Measurements from ENCODE around the gene FMO3. TPM values are rescaled to one million over a fixed set of nuclear protein-coding genes. Genes with fewer than 3 reads are reported as not detected.

The FMO3 gene
- total RNA-seq, 1 donor from 2014 or later, result not detected

- H3K27me3 Mint-ChIP-seq (ENCODE audit: low read depth, unreplicated experiment), result peaks cover 1% of the 10 kb centered on the region
- no peaks in the 10 kb centered on the region for H4K20me1 ChIP-seq (ENCODE audit: insufficient read depth, low read length)
- no peak overlapping the region for H3K4me2 ChIP-seq (ENCODE audit: low read length)
- H3K27me3 ChIP-seq (ENCODE audit: insufficient read depth, low read length), result no peaks in the 10 kb centered on the region
- TF ChIP-seq CTCF (IDR thresholded peaks at IDR 0.05; ENCODE audit: insufficient read depth, low read depth, low read length), result no peak
- no peak for TF ChIP-seq EZH2 (IDR thresholded peaks at IDR 0.05; ENCODE audit: insufficient read depth, low read length)
- no peak overlapping the region for H3K4me3 ChIP-seq (ENCODE audit: insufficient read depth, low read depth, low read length)
- H3K4me1 Mint-ChIP-seq (ENCODE audit: low read depth, unreplicated experiment), result no peaks in the 10 kb centered on the region
- no peak overlapping the region for H3K27ac Mint-ChIP-seq (ENCODE audit: unreplicated experiment)
- H3K9me3 ChIP-seq (ENCODE audit: insufficient read depth, low read depth, low read length), result no peaks in the 10 kb centered on the region
- no peak overlapping the region for H3K4me3 Mint-ChIP-seq (ENCODE audit: unreplicated experiment)
- H3K9me3 Mint-ChIP-seq (ENCODE audit: unreplicated experiment), result no peaks in the 10 kb centered on the region
- DNase-seq (ENCODE audit: low read depth) (no peak), FAIRE-seq (no peak)
- H3K36me3 Mint-ChIP-seq (ENCODE audit: low read depth, unreplicated experiment), result no peaks in the 10 kb centered on the region
- H3K9ac ChIP-seq (ENCODE audit: low read length), result no peak overlapping the region
- H3K36me3 ChIP-seq (ENCODE audit: insufficient read depth, low read length), result no peaks in the 10 kb centered on the region
- H3K4me1 ChIP-seq (ENCODE audit: insufficient read depth, low read length), result no peaks in the 10 kb centered on the region
- H3K27ac ChIP-seq (ENCODE audit: low read depth, low read length), result no peak overlapping the region
- no peak overlapping the region for H2AFZ ChIP-seq (ENCODE audit: low read depth, low read length)
- no peaks in the 10 kb centered on the region for H3K79me2 ChIP-seq (ENCODE audit: insufficient read depth, low read length)
These were observed 5.8 kb upstream of the FMO3 start for GRCh38 chr1:171084870-171085269.

- no peaks in the 10 kb centered on the region for H3K36me3 Mint-ChIP-seq (ENCODE audit: low read depth, unreplicated experiment)
- H3K4me1 ChIP-seq (ENCODE audit: insufficient read depth, low read length), result no peaks in the 10 kb centered on the region
- H3K27ac ChIP-seq (ENCODE audit: low read depth, low read length), result no peak overlapping the region
- H3K36me3 ChIP-seq (ENCODE audit: insufficient read depth, low read length), result no peaks in the 10 kb centered on the region
- H3K27me3 ChIP-seq (ENCODE audit: insufficient read depth, low read length), result no peaks in the 10 kb centered on the region
- no peaks in the 10 kb centered on the region for H3K79me2 ChIP-seq (ENCODE audit: insufficient read depth, low read length)
- H3K9me3 ChIP-seq (ENCODE audit: insufficient read depth, low read depth, low read length), result no peaks in the 10 kb centered on the region
- H3K27ac Mint-ChIP-seq (ENCODE audit: unreplicated experiment), result no peak overlapping the region
- no peak overlapping the region for H3K4me3 Mint-ChIP-seq (ENCODE audit: unreplicated experiment)
- FAIRE-seq, result no peak
- no peak for DNase-seq (ENCODE audit: low read depth)
- peaks cover 1% of the 10 kb centered on the region for H3K27me3 Mint-ChIP-seq (ENCODE audit: low read depth, unreplicated experiment)
- H4K20me1 ChIP-seq (ENCODE audit: insufficient read depth, low read length), result no peaks in the 10 kb centered on the region
- H2AFZ ChIP-seq (ENCODE audit: low read depth, low read length), result no peak overlapping the region
- no peak overlapping the region for H3K9ac ChIP-seq (ENCODE audit: low read length)
- no peaks in the 10 kb centered on the region for H3K4me1 Mint-ChIP-seq (ENCODE audit: low read depth, unreplicated experiment)
- TF ChIP-seq EZH2 (IDR thresholded peaks at IDR 0.05; ENCODE audit: insufficient read depth, low read length), result no peak
- TF ChIP-seq CTCF (IDR thresholded peaks at IDR 0.05; ENCODE audit: insufficient read depth, low read depth, low read length), result no peak
- H3K4me2 ChIP-seq (ENCODE audit: low read length), result no peak overlapping the region
- no peak overlapping the region for H3K4me3 ChIP-seq (ENCODE audit: insufficient read depth, low read depth, low read length)
- no peaks in the 10 kb centered on the region for H3K9me3 Mint-ChIP-seq (ENCODE audit: unreplicated experiment)
These were observed 2.8 kb upstream of the FMO3 start for GRCh38 chr1:171087896-171088295.

- no peak overlapping the region for H3K27ac Mint-ChIP-seq (ENCODE audit: unreplicated experiment)
- Histone ChIP-seq H3K4me2 (ENCODE audit: low read length) (no peak overlapping the region), H3K9ac (ENCODE audit: low read length) (no peak overlapping the region), H3K36me3 (ENCODE audit: insufficient read depth, low read length) (no peaks in the 10 kb centered on the region), H4K20me1 (ENCODE audit: insufficient read depth, low read length) (no peaks in the 10 kb centered on the region), H2AFZ (ENCODE audit: low read depth, low read length) (no peak overlapping the region), H3K4me3 (ENCODE audit: insufficient read depth, low read depth, low read length) (no peak overlapping the region), H3K79me2 (ENCODE audit: insufficient read depth, low read length) (no peaks in the 10 kb centered on the region), H3K4me1 (ENCODE audit: insufficient read depth, low read length) (no peaks in the 10 kb centered on the region), H3K9me3 (ENCODE audit: insufficient read depth, low read depth, low read length) (no peaks in the 10 kb centered on the region), H3K27ac (ENCODE audit: low read depth, low read length) (no peak overlapping the region), H3K27me3 (ENCODE audit: insufficient read depth, low read length) (no peaks in the 10 kb centered on the region)
- no peak for DNase-seq (ENCODE audit: low read depth)
- no peaks in the 10 kb centered on the region for H3K4me1 Mint-ChIP-seq (ENCODE audit: low read depth, unreplicated experiment)
- TF ChIP-seq CTCF (IDR thresholded peaks at IDR 0.05; ENCODE audit: insufficient read depth, low read depth, low read length), result no peak
- TF ChIP-seq EZH2 (IDR thresholded peaks at IDR 0.05; ENCODE audit: insufficient read depth, low read length), result no peak
- no peak for FAIRE-seq
- no peaks in the 10 kb centered on the region for H3K9me3 Mint-ChIP-seq (ENCODE audit: unreplicated experiment)
- no peak overlapping the region for H3K4me3 Mint-ChIP-seq (ENCODE audit: unreplicated experiment)
- H3K36me3 Mint-ChIP-seq (ENCODE audit: low read depth, unreplicated experiment), result no peaks in the 10 kb centered on the region
- no peaks in the 10 kb centered on the region for H3K27me3 Mint-ChIP-seq (ENCODE audit: low read depth, unreplicated experiment)
These were observed 13.2 kb downstream of the FMO3 start for GRCh38 chr1:171103862-171104261.
